Esophagus (tissue), 2 donors: ENCODE data around the gene SCN1B. TPM values are rescaled to one million over a fixed set of nuclear protein-coding genes. Genes with fewer than 3 reads are reported as not detected.

Experiments
- H3K27ac ChIP-seq, 2 donors: one replicate each; pipeline ENCODE4 v1.5.1; 2013; ENCODE audit warnings: low read depth in 2 of 2, mild to moderate bottlenecking in 2 of 2, inconsistent platforms in 1 of 2, low read length in 1 of 2, moderate library complexity in 1 of 2
- H3K27me3 ChIP-seq, 2 donors: one replicate each; pipeline ENCODE4 v1.6.1; 2013; ENCODE audit warnings: low read length in 2 of 2, control low read depth in 1 of 2, mild to moderate bottlenecking in 1 of 2; ENCODE audit not compliant: insufficient read depth in 2 of 2, control insufficient read depth in 1 of 2
- H3K36me3 ChIP-seq, 2 donors: one replicate each; pipeline ENCODE4 v1.6.1; 2013; ENCODE audit warnings: low read length in 1 of 2; ENCODE audit not compliant: control insufficient read depth in 2 of 2, insufficient read depth in 2 of 2
- H3K4me1 ChIP-seq, 2 donors: one replicate each; pipeline ENCODE4 v1.6.1; 2013; ENCODE audit warnings: low read length in 1 of 2; ENCODE audit not compliant: control insufficient read depth in 2 of 2, insufficient read depth in 2 of 2
- H3K4me3 ChIP-seq, 2 donors: one replicate each; pipeline ENCODE4 v1.5.1; 2013; ENCODE audit warnings: low read length in 2 of 2, mild to moderate bottlenecking in 2 of 2, low read depth in 1 of 2, moderate library complexity in 1 of 2
- H3K9me3 ChIP-seq, 2 donors: one replicate each; pipeline ENCODE4 v1.6.1; 2013; ENCODE audit warnings: mild to moderate bottlenecking in 2 of 2, low read depth in 1 of 2, low read length in 1 of 2, moderate library complexity in 1 of 2; ENCODE audit not compliant: control insufficient read depth in 2 of 2, insufficient read depth in 1 of 2
- WGBS, 2 donors: extraction: QIAGEN DNeasy Blood & Tissue Kit; methylation state at CpG; one replicate each; pipeline ENCODE4 v1.1.7; 2013; 5-methylcytosine and 5-hydroxymethylcytosine counted together
- polyA plus RNA-seq, 2 donors: library from polyadenylated mRNA; stranded (reverse); fragments of 200-250 nt; gene quantifications; one replicate each; pipeline ENCODE4 v1.2.3, GENCODE V29; 2013
- donor health status: healthy with polysubstance abuse.
- donor health status: Bipolar disorder and iron deficiency.

SCN1B gene
- 1 to 10 TPM in 1 of 2 donors, under 1 TPM in 1; 0.73 to 1.1 TPM for polyA plus RNA-seq

- Histone ChIP-seq H3K27ac (no peak within 1 kb of the TSS), H3K4me1 (peaks cover 5% of the 10 kb centered on the region in 2 donors), H3K27me3 (no peaks in the 10 kb centered on the region), H3K9me3 (no peaks in the 10 kb centered on the region), H3K4me3 (peak within 1 kb of the TSS; percentile 31 to 49), H3K36me3 (peaks cover 7 to 16% of the 10 kb centered on the region in 2 donors)
- WGBS, 2 donors: 1% methylated on average over 65 to 118 of the region's 118 CpGs
Observed at GRCh38 chr19:35030257-35031071, at the start of gene SCN1B. Gene SCN1B (plus strand): TSS chr19:35030470. CDS start chr19:35030821, 351 bp downstream.

- H3K9me3 ChIP-seq: no peaks in the 10 kb centered on the region
- H3K36me3 ChIP-seq: no peaks in the 10 kb centered on the region
- no peak overlapping the region for H3K4me3 ChIP-seq
- no peaks in the 10 kb centered on the region for H3K4me1 ChIP-seq
- WGBS, 2 donors: 72 to 79% methylated on average over 5 of the region's 5 CpGs
- H3K27me3 ChIP-seq: no peaks in the 10 kb centered on the region
- no peak overlapping the region for H3K27ac ChIP-seq
Observed at GRCh38 chr19:34982275-34982674, 48.0 kb upstream of the SCN1B start.

GRCh38 chr19:34983786-34984185, 46.5 kb upstream of the SCN1B start:
- WGBS, 2 donors: 89 to 93% methylated on average over 4 of the region's 4 CpGs
- Histone ChIP-seq H3K4me1 (no peaks in the 10 kb centered on the region), H3K4me3 (no peak overlapping the region), H3K36me3 (no peaks in the 10 kb centered on the region), H3K27me3 (no peaks in the 10 kb centered on the region), H3K27ac (no peak overlapping the region), H3K9me3 (no peaks in the 10 kb centered on the region)

GRCh38 chr19:34984287-34984686, 46.0 kb upstream of the SCN1B start:
- H3K4me3 ChIP-seq: no peak overlapping the region
- H3K9me3 ChIP-seq: no peaks in the 10 kb centered on the region
- H3K27ac ChIP-seq: no peak overlapping the region
- no peaks in the 10 kb centered on the region for H3K4me1 ChIP-seq
- 88 to 89% methylated on average over 3 of the region's 3 CpGs for WGBS, 2 donors
- no peaks in the 10 kb centered on the region for H3K36me3 ChIP-seq
- no peaks in the 10 kb centered on the region for H3K27me3 ChIP-seq

- Histone ChIP-seq H3K4me1 (no peaks in the 10 kb centered on the region), H3K4me3 (no peak overlapping the region), H3K27me3 (no peaks in the 10 kb centered on the region), H3K9me3 (no peaks in the 10 kb centered on the region), H3K36me3 (no peaks in the 10 kb centered on the region), H3K27ac (peak overlapping the region in 1 of 2 donors; percentile 25)
- WGBS, 2 donors: 21 to 22% methylated on average over 7 of the region's 7 CpGs
Observed at GRCh38 chr19:34985249-34986022, 44.8 kb upstream of the SCN1B start.

GRCh38 chr19:34988119-34988518, 42.2 kb upstream of the SCN1B start:
- 100% methylated on average over 1 of the region's 1 CpG for WGBS, 2 donors

GRCh38 chr19:34989298-34989697, 41.0 kb upstream of the SCN1B start:
- H3K4me1 ChIP-seq: no peaks in the 10 kb centered on the region
- no peaks in the 10 kb centered on the region for H3K36me3 ChIP-seq
- H3K27ac ChIP-seq: no peak overlapping the region
- H3K9me3 ChIP-seq: no peaks in the 10 kb centered on the region
- WGBS, 2 donors: 62 to 77% methylated on average over 6 of the region's 6 CpGs
- H3K4me3 ChIP-seq: no peak overlapping the region
- H3K27me3 ChIP-seq: no peaks in the 10 kb centered on the region

More at GRCh38 chr19:34988119-34988518, 42.2 kb upstream of the SCN1B start:
- no peaks in the 10 kb centered on the region for H3K36me3 ChIP-seq
- H3K4me3 ChIP-seq: no peak overlapping the region
- H3K4me1 ChIP-seq: no peaks in the 10 kb centered on the region
- no peak overlapping the region for H3K27ac ChIP-seq
- H3K9me3 ChIP-seq: no peaks in the 10 kb centered on the region
- no peaks in the 10 kb centered on the region for H3K27me3 ChIP-seq

GRCh38 chr19:34990578-34991192, 39.6 kb upstream of the SCN1B start:
- Histone ChIP-seq H3K27ac (no peak overlapping the region), H3K9me3 (no peaks in the 10 kb centered on the region), H3K27me3 (no peaks in the 10 kb centered on the region), H3K4me3 (no peak overlapping the region), H3K4me1 (peaks cover 0 to 2% of the 10 kb centered on the region in 2 donors), H3K36me3 (no peaks in the 10 kb centered on the region)
- 54 to 70% methylated on average over 13 of the region's 13 CpGs for WGBS, 2 donors

- Histone ChIP-seq H3K4me3 (no peak overlapping the region), H3K27me3 (no peaks in the 10 kb centered on the region), H3K27ac (no peak overlapping the region), H3K4me1 (peaks cover 0 to 2% of the 10 kb centered on the region in 2 donors), H3K9me3 (no peaks in the 10 kb centered on the region), H3K36me3 (no peaks in the 10 kb centered on the region)
- WGBS, 2 donors: 87 to 90% methylated on average over 8 of the region's 8 CpGs
Observed at GRCh38 chr19:34991542-34992333, 38.5 kb upstream of the SCN1B start.
